Right atrium auricular region (tissue), 2 donors: Measurements from ENCODE around the gene TMEM242. TPM values are rescaled to one million over a fixed set of nuclear protein-coding genes. Genes with fewer than 3 reads are reported as not detected.

Experiments used
- DNase-seq: peaks from one replicate; pipeline ENCODE4 v3.0.0-alpha.2; 2019; ENCODE audit warnings: low spot score
- H3K27ac ChIP-seq, 2 donors: fragments of 200-600 bp; sonication (generic); 1 replicate in 1 of 2; 2 replicates in 1 of 2; pipeline ENCODE4 v1.5.1; 2016 to 2019
- H3K27me3 ChIP-seq, 2 donors: fragments of 200-600 bp; sonication (generic); one replicate each; pipeline versions ENCODE4 v1.5.1 to v1.6.0; 2017 to 2019
- H3K36me3 ChIP-seq: fragments of 200-600 bp; sonication (generic); one replicate; pipeline ENCODE4 v1.5.1; 2016
- H3K4me1 ChIP-seq, 2 donors: fragments of 200-600 bp; sonication (generic); one replicate each; pipeline versions ENCODE4 v1.5.1 to v1.6.0; 2017 to 2019
- H3K4me3 ChIP-seq, 2 donors: fragments of 200-600 bp; sonication (generic); 1 replicate in 1 of 2; 2 replicates in 1 of 2; pipeline ENCODE4 v1.5.1; 2017 to 2019; ENCODE audit warnings: mild to moderate bottlenecking in 1 of 2, moderate library complexity in 1 of 2
- H3K9me3 ChIP-seq, 2 donors: fragments of 200-600 bp; sonication (generic); one replicate each; pipeline ENCODE4 v1.5.1; 2019
- total RNA-seq, 2 donors: library from RNA; depleted of rRNA; stranded (reverse); fragments of >200 nt; gene quantifications; one replicate each; pipeline ENCODE4 v1.1.0, GENCODE V29; 2016
- TF ChIP-seq, protein P1 (sequence below), 2 donors: fragments of 200-600 bp; sonication (generic); IDR thresholded peaks; one replicate each; pipeline ENCODE4 v1.5.1; 2019; ENCODE audit warnings: antibody characterized with exemption in 2 of 2

TMEM242 gene
- total RNA-seq, 2 donors from 2014 or later, result 4.9 to 6.2 TPM

DNA sequence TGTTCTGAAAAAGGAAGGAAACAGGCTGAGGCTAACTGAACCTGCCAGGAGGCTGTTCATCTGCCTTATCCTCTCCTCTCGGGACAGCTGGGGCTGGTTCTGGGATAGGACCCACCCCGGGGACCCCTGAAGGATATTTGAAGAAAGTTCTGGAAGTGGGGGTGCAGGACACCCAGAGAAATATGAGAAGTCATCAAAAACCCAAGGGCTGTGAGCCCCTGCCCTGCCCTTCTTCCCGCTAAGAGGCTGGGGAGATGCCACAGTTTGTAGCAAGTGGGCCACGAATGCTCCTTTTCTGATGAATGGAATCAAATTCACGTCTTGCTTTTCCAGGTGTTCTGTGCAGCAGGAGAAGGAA lies 37.9 kb downstream of the TMEM242 start:
- no peaks in the 10 kb centered on the region for H3K9me3 ChIP-seq
- H3K4me3 ChIP-seq, result no peak overlapping the region
- H3K27ac ChIP-seq, result no peak overlapping the region
- TF ChIP-seq, protein P1, sequence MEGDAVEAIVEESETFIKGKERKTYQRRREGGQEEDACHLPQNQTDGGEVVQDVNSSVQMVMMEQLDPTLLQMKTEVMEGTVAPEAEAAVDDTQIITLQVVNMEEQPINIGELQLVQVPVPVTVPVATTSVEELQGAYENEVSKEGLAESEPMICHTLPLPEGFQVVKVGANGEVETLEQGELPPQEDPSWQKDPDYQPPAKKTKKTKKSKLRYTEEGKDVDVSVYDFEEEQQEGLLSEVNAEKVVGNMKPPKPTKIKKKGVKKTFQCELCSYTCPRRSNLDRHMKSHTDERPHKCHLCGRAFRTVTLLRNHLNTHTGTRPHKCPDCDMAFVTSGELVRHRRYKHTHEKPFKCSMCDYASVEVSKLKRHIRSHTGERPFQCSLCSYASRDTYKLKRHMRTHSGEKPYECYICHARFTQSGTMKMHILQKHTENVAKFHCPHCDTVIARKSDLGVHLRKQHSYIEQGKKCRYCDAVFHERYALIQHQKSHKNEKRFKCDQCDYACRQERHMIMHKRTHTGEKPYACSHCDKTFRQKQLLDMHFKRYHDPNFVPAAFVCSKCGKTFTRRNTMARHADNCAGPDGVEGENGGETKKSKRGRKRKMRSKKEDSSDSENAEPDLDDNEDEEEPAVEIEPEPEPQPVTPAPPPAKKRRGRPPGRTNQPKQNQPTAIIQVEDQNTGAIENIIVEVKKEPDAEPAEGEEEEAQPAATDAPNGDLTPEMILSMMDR (IDR thresholded peaks at IDR 0.05), result no peak
- H3K27me3 ChIP-seq, result no peaks in the 10 kb centered on the region
- no peak for DNase-seq
- no peaks in the 10 kb centered on the region for H3K36me3 ChIP-seq
- no peaks in the 10 kb centered on the region for H3K4me1 ChIP-seq

DNA sequence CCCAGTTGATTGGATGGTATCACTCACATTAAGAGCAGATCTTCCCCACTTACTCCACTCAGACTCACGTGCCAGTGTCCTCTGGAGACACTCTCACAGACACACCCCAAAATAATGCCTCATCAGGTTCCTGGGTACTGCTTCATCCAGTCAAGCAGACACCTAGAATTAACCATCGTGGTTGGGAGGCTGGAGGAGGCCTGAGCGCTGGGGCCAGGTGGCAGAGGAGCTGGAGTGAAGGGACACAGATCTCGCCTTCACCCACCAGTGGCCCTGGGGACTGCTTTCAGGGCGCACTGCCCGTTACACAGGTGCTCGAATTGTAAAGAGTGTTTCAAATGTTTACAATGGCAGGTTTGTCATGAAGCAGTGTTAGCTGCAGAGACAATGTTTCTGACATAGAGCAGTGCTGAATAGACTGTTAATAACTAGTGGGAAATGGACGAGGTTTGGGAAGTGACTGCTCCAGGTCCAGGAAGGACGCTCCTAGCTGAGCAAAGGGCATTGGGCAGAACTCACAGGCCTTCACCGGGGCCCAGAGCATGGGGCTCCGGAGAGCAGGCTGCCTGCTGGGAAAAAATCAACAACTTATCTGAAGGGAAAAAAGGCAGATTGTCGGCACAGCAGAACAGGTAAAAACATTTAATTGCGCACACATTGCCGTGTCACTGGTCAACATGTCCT lies 38.4 kb downstream of the TMEM242 start:
- Histone ChIP-seq H3K4me1 (no peaks in the 10 kb centered on the region), H3K27ac (no peak overlapping the region), H3K36me3 (no peaks in the 10 kb centered on the region), H3K4me3 (no peak overlapping the region), H3K27me3 (no peaks in the 10 kb centered on the region), H3K9me3 (no peaks in the 10 kb centered on the region)
- no peak for DNase-seq
- TF ChIP-seq, protein P1 (IDR thresholded peaks at IDR 0.05), result no peak

DNA sequence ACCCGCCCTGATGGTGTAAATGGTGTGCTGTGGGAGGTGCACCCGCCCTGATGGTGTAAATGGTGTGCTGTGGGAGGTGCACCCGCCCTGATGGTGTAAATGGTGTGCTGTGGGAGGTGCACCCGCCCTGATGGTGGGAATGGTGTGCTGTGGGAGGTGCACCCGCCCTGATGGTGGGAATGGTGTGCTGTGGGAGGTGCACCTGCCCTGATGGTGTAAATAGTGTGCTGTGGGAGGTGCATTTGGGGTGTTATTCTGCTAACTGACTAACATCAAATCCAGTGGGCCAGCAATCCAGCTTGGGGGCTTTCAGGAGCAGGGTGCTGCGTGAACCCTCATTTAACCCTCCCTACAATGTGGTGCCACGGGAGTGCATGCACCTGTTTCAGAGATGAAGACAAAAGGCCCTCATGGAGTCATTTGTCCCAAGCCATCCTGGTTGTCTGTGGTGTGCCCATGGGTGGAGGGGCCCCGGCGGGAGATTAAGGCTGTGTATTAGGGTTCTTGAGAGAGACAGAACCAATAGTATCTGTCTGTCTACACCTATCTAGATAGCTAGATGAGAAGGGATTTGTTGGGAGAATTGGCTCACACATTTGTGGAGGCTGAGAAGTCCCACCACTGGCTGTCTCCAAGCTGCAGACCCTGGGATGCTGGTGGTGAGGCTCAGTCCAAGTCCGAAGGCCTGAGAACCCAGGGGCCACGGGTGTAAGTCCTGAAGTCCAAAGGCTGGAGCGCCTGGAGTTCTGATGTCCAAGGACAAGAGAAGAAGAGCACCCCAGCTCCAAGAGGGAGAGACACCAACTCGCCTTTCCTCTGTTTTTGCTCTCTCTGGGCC lies 39.2 kb downstream of the TMEM242 start:
- H3K27me3 ChIP-seq, result no peaks in the 10 kb centered on the region
- TF ChIP-seq, protein P1 (IDR thresholded peaks at IDR 0.05), result no peak
- no peak overlapping the region for H3K4me3 ChIP-seq

DNA sequence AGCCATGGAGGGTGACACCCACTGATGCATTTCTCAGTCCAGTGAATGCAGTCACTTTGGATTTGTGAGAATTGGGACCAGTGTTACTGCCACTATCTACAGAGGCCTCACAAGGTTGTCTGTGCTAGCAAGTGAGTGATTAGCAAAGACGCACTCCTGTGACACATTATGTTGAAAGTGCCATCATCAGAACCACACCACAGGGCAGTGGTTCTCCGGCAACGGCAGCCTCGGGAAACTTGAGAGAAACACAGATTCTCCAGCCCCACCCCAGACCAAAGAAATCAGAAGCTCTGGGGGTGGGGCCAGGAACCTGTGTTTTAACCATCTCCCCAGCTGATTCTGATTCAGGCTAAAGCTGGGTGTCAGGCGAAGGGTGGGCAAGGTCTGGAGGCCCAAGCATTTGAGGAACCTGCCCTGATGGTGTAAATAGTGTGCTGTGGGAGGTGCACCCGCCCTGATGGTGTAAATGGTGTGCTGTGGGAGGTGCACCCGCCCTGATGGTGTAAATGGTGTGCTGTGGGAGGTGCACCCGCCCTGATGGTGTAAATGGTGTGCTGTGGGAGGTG lies 39.9 kb downstream of the TMEM242 start:
- H3K27me3 ChIP-seq, result no peaks in the 10 kb centered on the region
- no peak for DNase-seq
- no peaks in the 10 kb centered on the region for H3K4me1 ChIP-seq
- no peaks in the 10 kb centered on the region for H3K36me3 ChIP-seq
- no peak overlapping the region for H3K27ac ChIP-seq
- H3K4me3 ChIP-seq, result no peak overlapping the region
- TF ChIP-seq, protein P1 (IDR thresholded peaks at IDR 0.05), result no peak
- H3K9me3 ChIP-seq, result no peaks in the 10 kb centered on the region

More for the DNA sequence above, 39.2 kb downstream of the TMEM242 start:
- DNase-seq, result no peak
- Histone ChIP-seq H3K27ac (no peak overlapping the region), H3K36me3 (no peaks in the 10 kb centered on the region), H3K9me3 (no peaks in the 10 kb centered on the region), H3K4me1 (no peaks in the 10 kb centered on the region)

DNA sequence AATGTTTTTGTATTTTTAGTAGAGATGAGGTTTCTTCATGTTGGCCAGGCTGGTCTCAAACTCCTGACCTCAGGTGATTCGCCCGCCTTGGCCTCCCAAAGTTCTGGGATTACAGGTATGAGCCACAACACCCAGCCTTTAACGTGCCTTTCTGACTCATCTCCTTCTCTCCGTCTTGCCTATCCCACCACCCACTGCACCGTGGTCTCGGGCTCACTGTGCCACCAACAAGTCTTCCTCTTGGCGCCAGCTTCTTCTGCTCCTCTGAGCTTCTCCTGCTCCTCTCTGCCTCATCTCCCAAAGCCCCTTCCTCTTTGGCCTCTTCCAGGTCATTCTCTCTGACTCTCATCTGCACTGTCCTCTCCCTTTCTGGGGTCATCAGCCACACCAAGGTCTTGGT lies 41.0 kb downstream of the TMEM242 start:
- no peaks in the 10 kb centered on the region for H3K4me1 ChIP-seq
- H3K27me3 ChIP-seq, result no peaks in the 10 kb centered on the region
- no peak overlapping the region for H3K27ac ChIP-seq
- no peak for DNase-seq
- TF ChIP-seq, protein P1 (IDR thresholded peaks at IDR 0.05), result no peak
- no peaks in the 10 kb centered on the region for H3K36me3 ChIP-seq
- no peaks in the 10 kb centered on the region for H3K9me3 ChIP-seq
- H3K4me3 ChIP-seq, result no peak overlapping the region
